Right lobe of liver (tissue), 6 donors: ENCODE results near the gene HECTD4. TPM values are rescaled to one million over a fixed set of nuclear protein-coding genes. Genes with fewer than 3 reads are reported as not detected.
"Not testable (repeated sequence)": the region's sequence is repeated elsewhere in the genome, so short reads cannot be mapped to it uniquely, and the experiment has no call there.

Source experiments
- ATAC-seq, 4 donors: fragments of 200-7000 bp; cut with Tn5 transposase; one replicate each; pipeline ENCODE4 v1.9.1; 2020; ENCODE audit warnings: mild to moderate bottlenecking in 4 of 4, moderate library complexity in 4 of 4
- DNase-seq, 3 donors: peaks; one replicate each; pipeline ENCODE4 v3.0.0-alpha.2; 2020
- H3K27ac ChIP-seq, 3 donors: fragments of 200-600 bp; one replicate each; pipeline ENCODE4 v1.8.0; 2022
- H3K27me3 ChIP-seq, 2 donors: fragments of 200-600 bp; one replicate each; pipeline ENCODE4 v1.8.0; 2022
- H3K36me3 ChIP-seq, 4 donors: fragments of 200-600 bp; sonication (generic) in 1 of 4; one replicate each; pipeline versions ENCODE4 v1.5.1 to v1.8.0; 2017 to 2022; ENCODE audit warnings: control low read depth in 1 of 4
- H3K4me1 ChIP-seq, 4 donors: fragments of 200-600 bp; sonication (generic) in 1 of 4; one replicate each; pipeline versions ENCODE4 v1.5.1 to v1.8.0; 2017 to 2022; ENCODE audit warnings: control low read depth in 1 of 4
- H3K4me3 ChIP-seq, 3 donors: fragments of 200-600 bp; one replicate each; pipeline ENCODE4 v1.8.0; 2022
- H3K9me3 ChIP-seq, 4 donors: fragments of 200-600 bp; sonication (generic) in 1 of 4; one replicate each; pipeline versions ENCODE4 v1.5.1 to v1.8.0; 2017 to 2022; ENCODE audit warnings: control low read depth in 1 of 4
- POLR2A ChIP-seq: fragments of 450-650 bp; IDR thresholded peaks from one replicate; pipeline ENCODE4 v1.6.1; 2017; ENCODE audit warnings: antibody characterized with exemption, mild to moderate bottlenecking
- WGBS: methylation state at CpG from one replicate; pipeline ENCODE4 v1.1.6; 2018; ENCODE audit warnings: low coverage, low lambda C conversion rate; ENCODE audit not compliant: insufficient coverage; ENCODE audit errors: missing lambda C conversion rate; 5-methylcytosine and 5-hydroxymethylcytosine counted together
- intact Hi-C, 2 donors: fragments of 100-400 bp; cut with DNase I; formaldehyde crosslinking; loops; one replicate each; pipeline versions ENCODE4 v1.11.2 to v1.14.1; 2022
- total RNA-seq, 6 experiments: library from RNA; depleted of rRNA in 2 of 6; stranded (reverse); fragments of >200 nt in 2 of 6; fragmentation: NEBNext Ultra II Directional in 3 of 6; extraction: Animal tissue kit (Norgen Biotek cat#: 25700) in 3 of 6; gene quantifications; one replicate each; pipeline versions ENCODE4 v1.1.0 to v1.2.4, GENCODE V29; 2016 to 2023
- TF ChIP-seq, protein P1 (sequence below), 4 donors: fragments of 200-600 bp in 3 of 4; fragments of 450-650 bp in 1 of 4; IDR thresholded peaks; one replicate each; pipeline versions ENCODE4 v1.5.1 to v1.8.0; 2016 to 2022; ENCODE audit warnings: antibody characterized with exemption in 4 of 4, mild to moderate bottlenecking in 2 of 4
- donor health status: DM: no; HTN: yes; CAD: no.
- donor health status: DM: no; HTN: no; CAD: no.
- donor health status: DM: no; HTN: no; CAD: no.
- donor health status: DM: no; HTN: yes; CAD: no.
- donor health status: DM: no; HTN: yes; CAD: no.

Gene HECTD4
- total RNA-seq, 6 experiments from 2014 or later = 12.6 to 24.4 (median 19.3) TPM

DNA sequence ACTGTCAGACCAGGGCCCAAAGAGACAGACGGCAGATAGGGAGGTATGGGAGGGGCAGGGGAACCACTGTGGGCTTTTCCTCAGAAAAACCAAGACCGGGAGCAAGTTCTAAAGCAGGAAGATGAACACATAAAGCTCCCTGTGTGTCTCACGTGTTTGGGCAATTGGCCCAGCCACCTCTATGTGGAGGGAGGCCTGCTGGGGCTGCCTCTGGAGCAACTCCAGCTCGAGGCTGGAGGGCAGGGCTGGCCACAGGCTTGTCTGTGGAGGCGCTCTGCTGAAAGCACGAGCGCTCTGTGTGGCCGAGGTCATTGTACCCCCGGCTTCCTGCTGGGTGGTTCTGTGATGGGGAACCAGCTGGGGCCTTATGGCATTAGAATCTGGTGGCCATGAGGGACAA lies 220.5 kb downstream of the HECTD4 start:
- no CpG with 5 or more reads among the region's 9 CpGs for WGBS
- H3K4me1 ChIP-seq = no peaks in the 10 kb centered on the region
- peak in 1 of 3 donors; percentile 30 for DNase-seq
- intact Hi-C loops = no loop called here
- no peaks in the 10 kb centered on the region for H3K9me3 ChIP-seq
- H3K36me3 ChIP-seq = peaks cover 0 to 23% (median 5%) of the 10 kb centered on the region in 4 donors
- no peak for ATAC-seq
- no peak for TF ChIP-seq POLR2A
- TF ChIP-seq, protein P1, sequence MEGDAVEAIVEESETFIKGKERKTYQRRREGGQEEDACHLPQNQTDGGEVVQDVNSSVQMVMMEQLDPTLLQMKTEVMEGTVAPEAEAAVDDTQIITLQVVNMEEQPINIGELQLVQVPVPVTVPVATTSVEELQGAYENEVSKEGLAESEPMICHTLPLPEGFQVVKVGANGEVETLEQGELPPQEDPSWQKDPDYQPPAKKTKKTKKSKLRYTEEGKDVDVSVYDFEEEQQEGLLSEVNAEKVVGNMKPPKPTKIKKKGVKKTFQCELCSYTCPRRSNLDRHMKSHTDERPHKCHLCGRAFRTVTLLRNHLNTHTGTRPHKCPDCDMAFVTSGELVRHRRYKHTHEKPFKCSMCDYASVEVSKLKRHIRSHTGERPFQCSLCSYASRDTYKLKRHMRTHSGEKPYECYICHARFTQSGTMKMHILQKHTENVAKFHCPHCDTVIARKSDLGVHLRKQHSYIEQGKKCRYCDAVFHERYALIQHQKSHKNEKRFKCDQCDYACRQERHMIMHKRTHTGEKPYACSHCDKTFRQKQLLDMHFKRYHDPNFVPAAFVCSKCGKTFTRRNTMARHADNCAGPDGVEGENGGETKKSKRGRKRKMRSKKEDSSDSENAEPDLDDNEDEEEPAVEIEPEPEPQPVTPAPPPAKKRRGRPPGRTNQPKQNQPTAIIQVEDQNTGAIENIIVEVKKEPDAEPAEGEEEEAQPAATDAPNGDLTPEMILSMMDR (IDR thresholded peaks at IDR 0.05) = no peak
- no peak overlapping the region for H3K27ac ChIP-seq
- no peak overlapping the region for H3K4me3 ChIP-seq
- no peaks in the 10 kb centered on the region for H3K27me3 ChIP-seq

DNA sequence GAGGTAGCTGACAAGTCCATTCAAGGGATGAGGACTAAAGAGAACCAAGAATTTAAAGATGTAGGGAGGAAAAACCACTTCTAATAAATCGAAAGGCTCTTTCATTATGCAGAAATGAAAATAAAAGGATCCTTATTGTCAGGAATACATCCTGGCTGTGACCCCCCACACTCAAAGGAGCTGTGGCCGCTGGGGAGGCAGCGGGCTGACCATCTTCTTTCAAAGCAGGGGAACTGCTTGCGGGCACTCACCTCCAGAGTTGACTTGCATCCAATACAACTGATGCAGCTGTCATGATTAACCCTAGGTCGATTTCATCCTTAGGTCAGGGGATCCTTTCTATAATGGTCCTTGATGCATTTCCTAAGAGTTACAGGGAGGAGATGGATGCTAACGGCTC lies 221.6 kb downstream of the HECTD4 start:
- no peak for TF ChIP-seq POLR2A
- TF ChIP-seq, protein P1 (IDR thresholded peaks at IDR 0.05) = no peak

DNA sequence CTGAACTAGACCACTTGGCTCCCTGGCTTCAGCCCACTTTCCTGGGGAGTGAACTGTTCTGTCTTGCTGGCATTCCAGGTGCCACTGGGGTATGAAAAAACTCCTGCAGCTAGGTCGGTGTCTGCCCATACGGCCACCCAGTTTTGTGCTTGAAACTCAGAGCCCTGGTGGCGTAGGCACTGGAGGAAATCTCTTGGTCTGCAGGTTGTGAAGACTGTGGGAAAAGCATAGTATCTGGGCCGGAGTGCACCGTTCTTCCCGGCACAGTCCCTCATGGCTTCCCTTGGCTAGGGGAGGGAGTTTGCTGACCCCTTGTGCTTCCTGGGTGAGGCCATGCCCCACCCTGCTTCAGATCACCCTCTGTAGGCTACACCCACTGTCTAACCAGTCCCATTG lies 223.1 kb downstream of the HECTD4 start:
- peaks cover 0 to 23% (median 5%) of the 10 kb centered on the region in 4 donors for H3K36me3 ChIP-seq
- WGBS = 100% methylated on average over 1 of the region's 6 CpGs
- no peaks in the 10 kb centered on the region for H3K4me1 ChIP-seq
- H3K4me3 ChIP-seq = no peak overlapping the region
- no peaks in the 10 kb centered on the region for H3K27me3 ChIP-seq
- no peak overlapping the region for H3K27ac ChIP-seq
- DNase-seq (no peak), ATAC-seq (no peak)
- intact Hi-C loops = no loop called here
- TF ChIP-seq POLR2A = no peak
- TF ChIP-seq, protein P1 (IDR thresholded peaks at IDR 0.05) = no peak
- no peaks in the 10 kb centered on the region for H3K9me3 ChIP-seq

More for the DNA sequence above, 221.6 kb downstream of the HECTD4 start:
- intact Hi-C loops = no loop called here
- no peak for ATAC-seq
- Histone ChIP-seq H3K4me3 (no peak overlapping the region), H3K27ac (no peak overlapping the region), H3K4me1 (no peaks in the 10 kb centered on the region), H3K36me3 (peaks cover 0 to 23% (median 5%) of the 10 kb centered on the region in 4 donors), H3K27me3 (no peaks in the 10 kb centered on the region), H3K9me3 (no peaks in the 10 kb centered on the region)
- 77% methylated on average over 3 of the region's 6 CpGs for WGBS
- no peak for DNase-seq

DNA sequence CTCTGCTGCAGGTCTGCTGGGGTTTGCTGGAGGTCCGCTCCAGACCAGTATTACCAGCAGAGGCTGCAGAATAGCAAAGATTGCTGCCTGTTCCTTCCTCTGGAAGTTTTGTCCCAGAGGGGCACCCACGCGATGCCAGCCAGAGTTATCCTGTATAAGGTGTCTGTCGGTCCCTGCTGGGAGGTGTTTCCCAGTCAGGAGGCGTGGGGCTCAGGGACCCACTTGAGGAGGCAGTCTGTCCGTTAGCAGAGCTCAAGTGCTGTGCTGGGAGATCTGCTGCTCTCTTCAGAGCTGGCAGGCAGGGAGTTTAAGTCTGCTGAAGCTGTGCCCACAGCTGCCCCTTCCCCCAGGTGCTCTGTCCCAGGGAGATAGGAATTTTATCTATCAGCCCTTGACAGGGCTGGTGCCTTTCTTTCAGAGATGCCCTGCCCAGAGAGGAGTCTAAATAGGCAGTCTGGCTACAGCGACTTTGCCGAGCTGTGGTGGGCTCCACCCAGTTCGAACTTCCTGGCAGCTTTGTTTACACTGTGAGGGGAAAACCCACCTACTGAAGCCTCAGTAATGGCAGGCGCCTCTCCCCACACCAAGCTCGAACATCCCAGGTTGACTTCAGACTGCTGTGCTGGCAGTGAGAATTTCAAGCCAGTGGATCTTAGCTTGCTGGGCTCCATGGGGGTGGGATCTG lies 223.6 kb downstream of the HECTD4 start:
- H3K27me3 ChIP-seq, H3K9me3 ChIP-seq, H3K4me3 ChIP-seq, intact Hi-C loops, H3K4me1 ChIP-seq, ATAC-seq, H3K27ac ChIP-seq: not testable (repeated sequence)
- DNase-seq = peak in 1 of 3 donors; percentile 35
- peaks cover 0 to 23% (median 5%) of the 10 kb centered on the region in 4 donors for H3K36me3 ChIP-seq
- 93% methylated on average over 3 of the region's 11 CpGs for WGBS

DNA sequence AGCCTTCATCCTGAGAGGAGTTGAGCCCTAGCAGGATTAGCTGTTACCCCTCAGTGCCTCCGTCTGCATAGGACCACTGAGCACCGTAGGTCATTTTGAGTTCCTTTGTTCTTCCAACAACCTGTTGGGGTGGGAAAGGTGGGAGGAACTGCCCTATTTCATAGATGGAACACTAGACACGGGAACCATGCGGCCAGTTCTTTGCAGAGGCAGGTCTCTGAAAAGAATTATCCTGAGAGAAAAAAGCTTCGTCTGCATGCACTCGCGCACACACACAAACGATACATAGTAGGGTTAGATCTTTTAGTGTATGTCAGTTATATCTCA lies 228.4 kb downstream of the HECTD4 start:
- intact Hi-C loops = no loop called here
- WGBS = 96% methylated on average over 4 of the region's 8 CpGs

More for the DNA sequence above, 228.4 kb downstream of the HECTD4 start:
- ATAC-seq (no peak), DNase-seq (no peak)
- H3K4me3 ChIP-seq = no peak overlapping the region
- peaks cover 0 to 45% (median 23%) of the 10 kb centered on the region in 4 donors for H3K36me3 ChIP-seq
- H3K27ac ChIP-seq = no peak overlapping the region
- H3K27me3 ChIP-seq = no peaks in the 10 kb centered on the region
- H3K9me3 ChIP-seq = no peaks in the 10 kb centered on the region
- no peaks in the 10 kb centered on the region for H3K4me1 ChIP-seq
- TF ChIP-seq, protein P1 (IDR thresholded peaks at IDR 0.05) = no peak
- no peak for TF ChIP-seq POLR2A
